ENCODE results near the gene SCAI. TPM values are rescaled to one million over a fixed set of nuclear protein-coding genes. Genes with fewer than 3 reads are reported as not detected.

SCAI gene
- total and polyA plus RNA-seq, 9 of the 15 experiments (the other 6 are each of a cell fraction or from before 2014, with no cell fraction given): 0.70 to 12.4 (median 4.2) TPM

- TF ChIP-seq UBTF (IDR thresholded peaks at IDR 0.05; ENCODE audit: borderline replicate concordance in 1 of 2, low read depth in 2 of 2, low read length in 2 of 2) (no peak), ZNF766 (CRISPR knock-in tag; conservative IDR thresholded peaks at IDR 0.05) (peak; percentile 88), ZBTB40 (IDR thresholded peaks at IDR 0.05) (no peak), ZBTB40 (CRISPR knock-in tag; IDR thresholded peaks at IDR 0.05) (no peak), DPF2 (IDR thresholded peaks at IDR 0.05) (peak; percentile 42), HDGF (IDR thresholded peaks at IDR 0.05) (peak; percentile 89), TFAP4 (CRISPR knock-in tag; IDR thresholded peaks at IDR 0.05; ENCODE audit: borderline replicate concordance) (peak; percentile 60; the same call in 1 of the 2 replicates), STAG1 (CRISPR knock-in tag; IDR thresholded peaks at IDR 0.05; ENCODE audit: borderline replicate concordance) (no peak), ATF3 (IDR thresholded peaks at IDR 0.05) (0 out of 2 replicates have a peak, but pooled peaks have one; percentile 10), ATF3 (CRISPR knock-in tag; conservative IDR thresholded peaks at IDR 0.05) (no peak), CREBBP (IDR thresholded peaks at IDR 0.05; ENCODE audit: low read depth, low read length) (no peak), ZBTB17 (CRISPR knock-in tag; IDR thresholded peaks at IDR 0.05) (0 out of 2 replicates have a peak, but pooled peaks have one; percentile 47), SNRNP70 (optimal IDR thresholded peaks at IDR 0.05; ENCODE audit: low read depth, low read length) (no peak), ZNF699 (CRISPR knock-in tag; IDR thresholded peaks at IDR 0.05; ENCODE audit: insufficient replicate concordance) (no peak)
Observed at GRCh38 chr9:125126019-125126746, 17.1 kb downstream of the SCAI start (continued).

Data from K562 (cell line).